DOHH2 (cell line): Measurements from ENCODE around the gene POLE4.

Experiments
- H3F3A ChIP-seq: fragments of 200-600 bp; sonication (generic), shearing (Covaris generic); 2 replicates; pipeline ENCODE4 v1.6.0; 2016; ENCODE audit warnings: antibody characterized with exemption, mild to moderate bottlenecking; ENCODE audit not compliant: control insufficient read depth, insufficient read depth
- H3K27ac ChIP-seq: fragments of 200-600 bp; sonication (generic); 2 replicates; pipeline ENCODE4 v1.5.1; 2014; ENCODE audit warnings: low read depth, mild to moderate bottlenecking, low read length, moderate library complexity
- H3K27me3 ChIP-seq: fragments of 200-600 bp; sonication (generic); 2 replicates; pipeline ENCODE4 v1.6.1; 2014; ENCODE audit warnings: mild to moderate bottlenecking, low read length, mixed read lengths; ENCODE audit not compliant: control insufficient read depth
- H3K36me3 ChIP-seq: fragments of 200-600 bp; sonication (generic); 2 replicates; pipeline ENCODE4 v1.6.1; 2014; ENCODE audit warnings: mild to moderate bottlenecking, low read length, moderate library complexity, mixed read lengths; ENCODE audit not compliant: control insufficient read depth
- H3K4me1 ChIP-seq: fragments of 200-600 bp; sonication (generic); 2 replicates; pipeline ENCODE4 v1.6.1; 2014; ENCODE audit warnings: mild to moderate bottlenecking, low read length, mixed read lengths; ENCODE audit not compliant: control insufficient read depth
- H3K4me2 ChIP-seq: fragments of 200-600 bp; sonication (generic); 2 replicates; pipeline ENCODE4 v1.6.0; 2014; ENCODE audit warnings: mild to moderate bottlenecking, low read length, moderate library complexity
- H3K4me3 ChIP-seq: fragments of 200-600 bp; sonication (generic); 2 replicates; pipeline ENCODE4 v1.5.1; 2014; ENCODE audit warnings: mild to moderate bottlenecking, low read length, mixed read lengths
- H3K79me2 ChIP-seq: fragments of 200-600 bp; sonication (generic); 2 replicates; pipeline ENCODE4 v1.6.1; 2014; ENCODE audit warnings: mild to moderate bottlenecking, low read length, mixed read lengths; ENCODE audit not compliant: control insufficient read depth
- H3K9me2 ChIP-seq: fragments of 200-600 bp; sonication (generic); replicated peaks from 2 replicates; pipeline ENCODE4 v1.6.1; 2014; ENCODE audit warnings: mild to moderate bottlenecking, low read length, mixed read lengths; ENCODE audit not compliant: control insufficient read depth
- H3K9me3 ChIP-seq: fragments of 200-600 bp; sonication (generic); 2 replicates; pipeline ENCODE4 v1.6.1; 2014; ENCODE audit warnings: antibody characterized with exemption, low read length, mixed read lengths; ENCODE audit not compliant: control insufficient read depth, insufficient read depth
- H4K20me1 ChIP-seq: fragments of 200-600 bp; sonication (generic); 2 replicates; pipeline ENCODE4 v1.6.0; 2014; ENCODE audit warnings: low read depth, mild to moderate bottlenecking, antibody characterized with exemption, low read length, moderate library complexity; ENCODE audit not compliant: control insufficient read depth, insufficient read depth
- EZH2phosphoT487 ChIP-seq: fragments of 200-600 bp; sonication (generic); IDR thresholded peaks from 2 replicates; pipeline ENCODE4 v1.6.1; 2017; ENCODE audit warnings: borderline replicate concordance, mild to moderate bottlenecking, antibody characterized with exemption, low read length, moderate library complexity, mixed read lengths
- TF ChIP-seq, protein P1 (sequence below): fragments of 200-600 bp; sonication (generic); IDR thresholded peaks from one replicate; pipeline ENCODE4 v1.5.1; 2014; ENCODE audit warnings: antibody characterized with exemption, mild to moderate bottlenecking, low read depth, low read length; ENCODE audit not compliant: poor library complexity, severe bottlenecking

The POLE4 gene

DNA sequence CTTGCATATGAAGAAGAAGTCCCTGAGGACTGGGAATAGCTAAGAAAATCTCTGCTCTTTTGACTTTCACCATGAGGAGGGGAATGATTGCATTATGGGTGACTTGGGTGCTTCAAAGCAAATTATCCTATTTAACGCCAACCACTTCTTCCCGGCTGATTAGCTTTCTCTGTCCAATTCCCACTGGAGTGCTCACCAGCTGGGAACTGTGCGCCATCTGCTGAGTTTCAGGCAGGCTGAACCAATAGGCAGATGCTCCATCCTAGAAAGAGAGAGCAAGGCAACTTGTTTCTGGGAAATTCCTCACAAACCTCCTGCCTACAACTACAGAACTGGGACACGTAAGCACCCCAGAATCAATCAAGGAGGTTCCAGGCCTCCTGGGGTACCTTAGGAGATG is 49.4 kb downstream of the POLE4 start:
- Histone ChIP-seq H3K27me3 (no peaks in the 10 kb centered on the region), H3K9me2 (no peaks in the 10 kb centered on the region), H3K27ac (no peak overlapping the region), H3K4me2 (no peak overlapping the region), H3K79me2 (no peaks in the 10 kb centered on the region), H3F3A (no peaks in the 10 kb centered on the region), H3K9me3 (no peaks in the 10 kb centered on the region), H3K4me1 (no peaks in the 10 kb centered on the region), H3K36me3 (no peaks in the 10 kb centered on the region), H3K4me3 (no peak overlapping the region), H4K20me1 (no peaks in the 10 kb centered on the region)
- TF ChIP-seq, protein P1, sequence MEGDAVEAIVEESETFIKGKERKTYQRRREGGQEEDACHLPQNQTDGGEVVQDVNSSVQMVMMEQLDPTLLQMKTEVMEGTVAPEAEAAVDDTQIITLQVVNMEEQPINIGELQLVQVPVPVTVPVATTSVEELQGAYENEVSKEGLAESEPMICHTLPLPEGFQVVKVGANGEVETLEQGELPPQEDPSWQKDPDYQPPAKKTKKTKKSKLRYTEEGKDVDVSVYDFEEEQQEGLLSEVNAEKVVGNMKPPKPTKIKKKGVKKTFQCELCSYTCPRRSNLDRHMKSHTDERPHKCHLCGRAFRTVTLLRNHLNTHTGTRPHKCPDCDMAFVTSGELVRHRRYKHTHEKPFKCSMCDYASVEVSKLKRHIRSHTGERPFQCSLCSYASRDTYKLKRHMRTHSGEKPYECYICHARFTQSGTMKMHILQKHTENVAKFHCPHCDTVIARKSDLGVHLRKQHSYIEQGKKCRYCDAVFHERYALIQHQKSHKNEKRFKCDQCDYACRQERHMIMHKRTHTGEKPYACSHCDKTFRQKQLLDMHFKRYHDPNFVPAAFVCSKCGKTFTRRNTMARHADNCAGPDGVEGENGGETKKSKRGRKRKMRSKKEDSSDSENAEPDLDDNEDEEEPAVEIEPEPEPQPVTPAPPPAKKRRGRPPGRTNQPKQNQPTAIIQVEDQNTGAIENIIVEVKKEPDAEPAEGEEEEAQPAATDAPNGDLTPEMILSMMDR = no peak
- no peak for TF ChIP-seq EZH2phosphoT487

DNA sequence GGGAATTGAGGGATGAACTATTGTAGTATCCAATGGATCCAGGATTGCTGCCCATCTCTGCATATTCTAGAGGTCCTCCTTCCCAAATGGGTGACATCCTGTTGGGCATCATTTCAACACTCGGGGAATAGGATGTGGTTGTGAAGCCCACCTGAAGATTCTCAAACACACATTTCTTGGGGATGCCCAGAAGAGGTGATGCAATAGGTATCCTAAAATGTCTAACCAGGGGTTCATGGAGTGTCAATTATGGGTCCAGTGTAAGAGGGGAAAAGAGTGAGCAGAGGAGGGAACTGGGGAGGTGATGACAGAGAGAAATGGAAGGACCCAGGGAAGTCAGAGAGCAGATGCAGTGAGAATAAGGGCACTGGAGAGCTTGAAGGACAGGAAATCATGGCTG is 52.1 kb downstream of the POLE4 start:
- no peaks in the 10 kb centered on the region for H4K20me1 ChIP-seq
- no peak overlapping the region for H3K4me3 ChIP-seq
- H3K27ac ChIP-seq = no peak overlapping the region
- no peaks in the 10 kb centered on the region for H3K9me3 ChIP-seq
- no peak overlapping the region for H3K4me2 ChIP-seq
- H3K79me2 ChIP-seq = no peaks in the 10 kb centered on the region
- TF ChIP-seq, protein P1 = no peak
- TF ChIP-seq EZH2phosphoT487 = no peak
- no peaks in the 10 kb centered on the region for H3K9me2 ChIP-seq
- no peaks in the 10 kb centered on the region for H3K27me3 ChIP-seq
- H3K4me1 ChIP-seq = no peaks in the 10 kb centered on the region
- no peaks in the 10 kb centered on the region for H3F3A ChIP-seq
- H3K36me3 ChIP-seq = no peaks in the 10 kb centered on the region

DNA sequence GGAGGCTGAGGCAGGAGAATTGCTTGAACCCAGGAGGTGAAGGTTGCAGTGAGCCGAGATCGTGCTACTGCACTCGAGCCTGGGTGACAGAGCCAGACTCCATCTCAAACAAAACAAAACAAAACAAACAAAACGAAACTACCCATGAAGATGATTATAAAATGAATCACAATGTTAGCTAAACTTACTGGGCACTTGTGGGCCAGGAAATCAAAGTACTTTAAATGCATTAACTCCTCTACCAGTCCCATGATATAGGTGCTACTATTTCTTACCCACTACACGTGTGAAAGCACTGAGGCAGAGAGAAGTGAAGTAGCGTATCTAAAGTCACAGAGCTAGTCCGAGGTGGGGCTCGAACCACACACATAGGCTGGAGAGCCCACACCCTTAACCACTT is 53.6 kb downstream of the POLE4 start:
- TF ChIP-seq, protein P1 = no peak
- TF ChIP-seq EZH2phosphoT487 = no peak
- no peak overlapping the region for H3K4me3 ChIP-seq
- H3K79me2 ChIP-seq = no peaks in the 10 kb centered on the region
- no peaks in the 10 kb centered on the region for H4K20me1 ChIP-seq
- H3K4me2 ChIP-seq = no peak overlapping the region
- no peaks in the 10 kb centered on the region for H3K9me3 ChIP-seq
- no peaks in the 10 kb centered on the region for H3K4me1 ChIP-seq
- H3F3A ChIP-seq = no peaks in the 10 kb centered on the region
- H3K36me3 ChIP-seq = no peaks in the 10 kb centered on the region
- H3K27me3 ChIP-seq = no peaks in the 10 kb centered on the region
- H3K27ac ChIP-seq = no peak overlapping the region
- no peaks in the 10 kb centered on the region for H3K9me2 ChIP-seq

DNA sequence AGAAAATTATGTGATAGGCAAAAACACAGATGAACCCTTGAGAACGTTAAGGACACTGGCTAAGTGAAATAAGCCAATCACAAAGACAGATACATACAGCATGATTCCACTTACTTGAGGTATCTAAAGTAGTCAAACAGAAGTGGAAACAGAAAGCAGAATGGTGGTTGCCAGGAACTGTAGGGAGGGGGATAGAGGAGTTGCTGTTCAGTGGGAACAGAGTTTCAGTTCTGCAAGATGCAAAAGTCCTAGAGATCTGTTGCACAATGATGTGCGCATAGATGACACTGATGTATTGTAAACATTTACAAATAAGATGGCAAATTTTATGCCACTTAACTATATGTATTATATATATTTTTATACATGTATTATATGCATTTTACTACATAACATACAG is 59.7 kb downstream of the POLE4 start:
- Histone ChIP-seq H3K79me2 (no peaks in the 10 kb centered on the region), H3K36me3 (no peaks in the 10 kb centered on the region), H3K4me2 (no peak overlapping the region), H3K4me3 (no peak overlapping the region), H4K20me1 (no peaks in the 10 kb centered on the region), H3K9me3 (no peaks in the 10 kb centered on the region), H3K4me1 (no peaks in the 10 kb centered on the region), H3K27me3 (no peaks in the 10 kb centered on the region), H3K9me2 (no peaks in the 10 kb centered on the region), H3K27ac (no peak overlapping the region), H3F3A (no peaks in the 10 kb centered on the region)
- TF ChIP-seq, protein P1 = no peak
- no peak for TF ChIP-seq EZH2phosphoT487
